ENCODE data around the gene PLSCR3. TPM values are rescaled to one million over a fixed set of nuclear protein-coding genes. Genes with fewer than 3 reads are reported as not detected.
A peak's percentile ranks its signal among the peaks of the same experiment; 100 is the strongest.

PLSCR3 gene
- total RNA-seq, 1 experiment from 2014 or later, result 21.9 TPM

GRCh38 chr17:7380321-7380720 lies 14.0 kb downstream of the PLSCR3 start:
- CTCF ChIA-PET, result interaction anchor here (0.8 kb wide), 1 partner anchor 24 kb away, joined by 4 read pairs; no protein-coding TSS in a partner anchor
- TF ChIP-seq, protein P1, sequence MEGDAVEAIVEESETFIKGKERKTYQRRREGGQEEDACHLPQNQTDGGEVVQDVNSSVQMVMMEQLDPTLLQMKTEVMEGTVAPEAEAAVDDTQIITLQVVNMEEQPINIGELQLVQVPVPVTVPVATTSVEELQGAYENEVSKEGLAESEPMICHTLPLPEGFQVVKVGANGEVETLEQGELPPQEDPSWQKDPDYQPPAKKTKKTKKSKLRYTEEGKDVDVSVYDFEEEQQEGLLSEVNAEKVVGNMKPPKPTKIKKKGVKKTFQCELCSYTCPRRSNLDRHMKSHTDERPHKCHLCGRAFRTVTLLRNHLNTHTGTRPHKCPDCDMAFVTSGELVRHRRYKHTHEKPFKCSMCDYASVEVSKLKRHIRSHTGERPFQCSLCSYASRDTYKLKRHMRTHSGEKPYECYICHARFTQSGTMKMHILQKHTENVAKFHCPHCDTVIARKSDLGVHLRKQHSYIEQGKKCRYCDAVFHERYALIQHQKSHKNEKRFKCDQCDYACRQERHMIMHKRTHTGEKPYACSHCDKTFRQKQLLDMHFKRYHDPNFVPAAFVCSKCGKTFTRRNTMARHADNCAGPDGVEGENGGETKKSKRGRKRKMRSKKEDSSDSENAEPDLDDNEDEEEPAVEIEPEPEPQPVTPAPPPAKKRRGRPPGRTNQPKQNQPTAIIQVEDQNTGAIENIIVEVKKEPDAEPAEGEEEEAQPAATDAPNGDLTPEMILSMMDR (IDR thresholded peaks at IDR 0.05; ENCODE audit: unreplicated experiment), result no peak
- no peak for DNase-seq
- intact Hi-C loops (cut with micrococcal nuclease; ENCODE audit: unreplicated experiment), result no loop called here
- Mint-ChIP-seq H3K4me3 (ENCODE audit: low read depth, unreplicated experiment) (peak overlapping the region; percentile 87), H3K27ac (ENCODE audit: unreplicated experiment) (peak overlapping the region; percentile 64), H3K27me3 (ENCODE audit: unreplicated experiment) (no peaks in the 10 kb centered on the region), H3K36me3 (ENCODE audit: insufficient read depth, unreplicated experiment) (peaks cover 32% of the 10 kb centered on the region), H3K4me1 (ENCODE audit: low read depth, unreplicated experiment) (peaks cover 8% of the 10 kb centered on the region), H3K9me3 (ENCODE audit: low read depth, unreplicated experiment) (no peaks in the 10 kb centered on the region)
- BruUV-seq (replicated peaks), result no TSS peak

DNA sequence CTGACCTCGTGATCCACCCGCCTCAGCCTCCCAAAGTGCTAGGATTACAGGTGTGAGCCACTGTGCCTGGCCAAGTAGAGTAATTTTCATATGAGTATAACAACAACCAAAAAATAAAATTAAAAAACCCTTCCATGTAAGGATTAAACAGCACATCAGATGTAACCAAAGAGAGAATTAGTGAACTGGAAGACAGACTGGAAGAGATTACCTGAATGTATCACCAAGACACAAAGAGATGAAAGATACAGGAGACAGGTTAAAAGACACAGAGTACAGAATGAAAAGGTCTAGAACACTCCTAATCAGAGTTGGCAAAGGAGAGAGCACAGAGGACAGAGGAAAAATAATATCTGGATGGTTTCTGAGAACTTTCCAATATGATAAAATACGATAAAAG lies 15.2 kb downstream of the PLSCR3 start:
- TF ChIP-seq, protein P1 (IDR thresholded peaks at IDR 0.05; ENCODE audit: unreplicated experiment), result no peak
- H3K36me3 Mint-ChIP-seq (ENCODE audit: insufficient read depth, unreplicated experiment), result peaks cover 25% of the 10 kb centered on the region
- CTCF ChIA-PET, result no interaction called here
- no TSS peak for BruUV-seq (replicated peaks)
- no peaks in the 10 kb centered on the region for H3K27me3 Mint-ChIP-seq (ENCODE audit: unreplicated experiment)
- H3K27ac Mint-ChIP-seq (ENCODE audit: unreplicated experiment), result no peak overlapping the region
- H3K4me3 Mint-ChIP-seq (ENCODE audit: low read depth, unreplicated experiment), result no peak overlapping the region
- H3K4me1 Mint-ChIP-seq (ENCODE audit: low read depth, unreplicated experiment), result peaks cover 8% of the 10 kb centered on the region
- intact Hi-C loops (cut with micrococcal nuclease; ENCODE audit: unreplicated experiment), result no loop called here
- no peaks in the 10 kb centered on the region for H3K9me3 Mint-ChIP-seq (ENCODE audit: low read depth, unreplicated experiment)
- no peak for DNase-seq

- DNase-seq, result no peak
- TF ChIP-seq, protein P1 (IDR thresholded peaks at IDR 0.05; ENCODE audit: unreplicated experiment), result no peak
- CTCF ChIA-PET, result no interaction called here
- H3K36me3 Mint-ChIP-seq (ENCODE audit: insufficient read depth, unreplicated experiment), result no peaks in the 10 kb centered on the region
- no TSS peak for BruUV-seq (replicated peaks)
- no peak overlapping the region for H3K27ac Mint-ChIP-seq (ENCODE audit: unreplicated experiment)
- no peaks in the 10 kb centered on the region for H3K9me3 Mint-ChIP-seq (ENCODE audit: low read depth, unreplicated experiment)
- H3K27me3 Mint-ChIP-seq (ENCODE audit: unreplicated experiment), result peaks cover 8% of the 10 kb centered on the region
- no peak overlapping the region for H3K4me3 Mint-ChIP-seq (ENCODE audit: low read depth, unreplicated experiment)
- H3K4me1 Mint-ChIP-seq (ENCODE audit: low read depth, unreplicated experiment), result no peaks in the 10 kb centered on the region
- intact Hi-C loops (cut with micrococcal nuclease; ENCODE audit: unreplicated experiment), result no loop called here
These were observed 20.0 kb downstream of the PLSCR3 start for GRCh38 chr17:7374353-7374752.

DNA sequence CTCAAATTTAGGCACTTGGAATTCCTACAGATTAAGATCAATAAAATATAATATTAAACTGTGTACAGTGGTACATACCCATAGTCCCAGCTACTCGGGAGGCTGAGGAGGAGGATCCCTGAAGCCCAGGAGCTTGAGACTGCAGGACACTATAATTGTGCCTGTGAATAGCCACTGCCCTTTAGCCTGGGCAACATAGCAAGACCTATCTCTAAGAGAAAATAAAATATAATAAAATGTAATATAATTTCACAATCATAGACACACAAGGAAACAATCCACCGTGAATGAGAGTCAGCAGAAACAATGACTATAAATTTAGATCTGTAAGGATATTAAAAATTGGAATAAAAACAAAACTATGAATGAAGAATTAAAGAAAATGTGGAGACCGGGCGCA lies 23.5 kb downstream of the PLSCR3 start:
- CTCF ChIA-PET, result interaction anchor here (1.5 kb wide), 1 partner anchor 15 kb away, joined by 5 read pairs; no protein-coding TSS in a partner anchor
- intact Hi-C loops (cut with micrococcal nuclease; ENCODE audit: unreplicated experiment), result no loop called here

More for the DNA sequence above, 23.5 kb downstream of the PLSCR3 start:
- no peak overlapping the region for H3K4me3 Mint-ChIP-seq (ENCODE audit: low read depth, unreplicated experiment)
- H3K27ac Mint-ChIP-seq (ENCODE audit: unreplicated experiment), result no peak overlapping the region
- TF ChIP-seq, protein P1 (IDR thresholded peaks at IDR 0.05; ENCODE audit: unreplicated experiment), result no peak
- DNase-seq, result no peak
- BruUV-seq (replicated peaks), result no TSS peak
- peaks cover 13% of the 10 kb centered on the region for H3K27me3 Mint-ChIP-seq (ENCODE audit: unreplicated experiment)
- no peaks in the 10 kb centered on the region for H3K4me1 Mint-ChIP-seq (ENCODE audit: low read depth, unreplicated experiment)
- H3K9me3 Mint-ChIP-seq (ENCODE audit: low read depth, unreplicated experiment), result no peaks in the 10 kb centered on the region
- H3K36me3 Mint-ChIP-seq (ENCODE audit: insufficient read depth, unreplicated experiment), result no peaks in the 10 kb centered on the region

Measured in Calu3 (cell line).